HCT116 (cell line): ENCODE data around the gene ATP11B. TPM values are rescaled to one million over a fixed set of nuclear protein-coding genes. Genes with fewer than 3 reads are reported as not detected.

ENCODE experiments used
- ATAC-seq: fragments of 200-7000 bp; cut with Tn5 transposase; 2 replicates; pipeline ENCODE4 v1.9.1; 2020; ENCODE audit warnings: mild to moderate bottlenecking, moderate library complexity
- BruUV-seq: library from RNA; stranded (reverse); fragments of 400-500 nt; replicated peaks from 2 replicates; lab custom pipeline; 2021; lab: Mats Ljungman, UMichigan
- CTCF ChIA-PET: fragments of 300-600 bp; sonication (Branson Sonifier 250); formaldehyde crosslinking; loops from one replicate; lab custom pipeline; 2021; ENCODE audit warnings: antibody characterized with exemption; lab: Charles Lee
- POLR2A ChIA-PET: fragments of 300-600, 350-600 bp; sonication (Branson Sonifier 250); formaldehyde crosslinking; loops from one replicate; lab custom pipeline; 2021; ENCODE audit warnings: antibody characterized with exemption; lab: Charles Lee
- RAD21 ChIA-PET, 2 experiments: fragments of 300-600 bp; sonication (Branson Sonifier 250); formaldehyde crosslinking; loops; one replicate each; lab custom pipeline; 2023; ENCODE audit warnings: low total read pairs in 2 of 2; ENCODE audit not compliant: uncharacterized antibody in 2 of 2, unreplicated experiment in 2 of 2, low non-redundant PET in 1 of 2; lab: Charles Lee
- DNase-seq: peaks from one replicate; pipeline ENCODE4 v3.0.0-alpha.2; 2010; ENCODE audit warnings: low read depth, low spot score
- H2AFZ ChIP-seq: fragments of 200-600 bp; shearing (Covaris generic), sonication (generic); 2 replicates; pipeline ENCODE4 v1.6.1; 2017; ENCODE audit warnings: low read depth, mixed run types, mixed read lengths, antibody characterized with exemption, low read length; ENCODE audit not compliant: poor library complexity, severe bottlenecking
- H3K27ac ChIP-seq: 2 replicates; pipeline ENCODE4 v1.5.1; 2012; ENCODE audit warnings: low read depth, low read length
- H3K27me3 ChIP-seq: fragments of 200-600 bp; sonication (generic); 2 replicates; pipeline ENCODE4 v1.6.1; 2016; ENCODE audit warnings: mixed run types, low read length, mixed read lengths; ENCODE audit not compliant: insufficient read depth
- H3K36me3 ChIP-seq, 2 experiments: fragments of 200-500 bp in 1 of 2; fragments of 200-600 bp in 1 of 2; sonication (Bioruptor generic) in 1 of 2; sonication (generic) in 1 of 2; 2 replicates each; pipeline versions ENCODE4 v1.5.1 to v1.6.1; 2014 to 2016; ENCODE audit warnings: low read length in 2 of 2, inconsistent platforms in 1 of 2, mixed read lengths in 1 of 2, mixed run types in 1 of 2; ENCODE audit not compliant: insufficient read depth in 2 of 2, control insufficient read depth in 1 of 2
- H3K4me1 ChIP-seq, 2 experiments: fragments of 200-600 bp in 1 of 2; sonication (generic) in 1 of 2; 2 replicates each; pipeline versions ENCODE4 v1.5.1 to v1.6.1; 2012 to 2017; ENCODE audit warnings: low read length in 2 of 2, inconsistent platforms in 1 of 2, mild to moderate bottlenecking in 1 of 2, mixed read lengths in 1 of 2, mixed run types in 1 of 2, moderate library complexity in 1 of 2; ENCODE audit not compliant: insufficient read depth in 2 of 2, control insufficient read depth in 1 of 2
- H3K4me2 ChIP-seq: fragments of 200-600 bp; sonication (generic); 2 replicates; pipeline ENCODE4 v1.6.1; 2017; ENCODE audit warnings: mixed run types, low read length, mixed read lengths
- H3K4me3 ChIP-seq, 2 experiments: fragments of 200-600 bp in 1 of 2; sonication (generic) in 1 of 2; replicated peaks in 1 of 2; 2 replicates each; pipeline ENCODE4 v1.5.1; 2011 to 2016; ENCODE audit warnings: low read length in 2 of 2, control low read depth in 1 of 2, low read depth in 1 of 2, mild to moderate bottlenecking in 1 of 2, mixed read lengths in 1 of 2, mixed run types in 1 of 2
- H3K79me2 ChIP-seq: fragments of 200-600 bp; sonication (generic); 2 replicates; pipeline ENCODE4 v1.6.1; 2017; ENCODE audit warnings: mild to moderate bottlenecking, mixed run types, low read length, moderate library complexity, mixed read lengths; ENCODE audit not compliant: insufficient read depth
- H3K9ac ChIP-seq: fragments of 200-600 bp; sonication (generic); 2 replicates; pipeline ENCODE4 v1.6.1; 2016; ENCODE audit warnings: low read length, mixed read lengths
- H3K9me2 ChIP-seq: fragments of 200-600 bp; sonication (generic), shearing (Covaris generic); 2 replicates; pipeline ENCODE4 v1.6.1; 2017; ENCODE audit warnings: mixed run types, mild to moderate bottlenecking, moderate library complexity; ENCODE audit not compliant: insufficient read depth
- H3K9me3 ChIP-seq, 2 experiments: fragments of 200-500 bp in 1 of 2; fragments of 200-600 bp in 1 of 2; sonication (Bioruptor generic) in 1 of 2; sonication (generic) in 1 of 2; 2 replicates each; pipeline ENCODE4 v1.6.1; 2014 to 2017; ENCODE audit warnings: low read length in 2 of 2, mixed read lengths in 2 of 2, inconsistent platforms in 1 of 2, low read depth in 1 of 2, mild to moderate bottlenecking in 1 of 2, mixed run types in 1 of 2, moderate library complexity in 1 of 2; ENCODE audit not compliant: control insufficient read depth in 1 of 2, insufficient read depth in 1 of 2
- H4K20me1 ChIP-seq: fragments of 200-600 bp; sonication (generic), shearing (Covaris generic); 2 replicates; pipeline ENCODE4 v1.6.1; 2017; ENCODE audit warnings: mixed run types, mild to moderate bottlenecking, moderate library complexity; ENCODE audit not compliant: insufficient read depth
- CBX3 ChIP-seq: IDR thresholded peaks from 2 replicates; pipeline ENCODE4 v1.6.1; 2012; ENCODE audit warnings: low read depth
- ELF1 ChIP-seq: IDR thresholded peaks from 2 replicates; pipeline ENCODE4 v1.6.1; 2012; ENCODE audit warnings: low read depth, borderline replicate concordance
- EZH2 ChIP-seq: fragments of 200-600 bp; sonication (generic); IDR thresholded peaks from 2 replicates; pipeline ENCODE4 v1.6.1; 2017; ENCODE audit warnings: antibody characterized with exemption, mixed run types
- EZH2phosphoT487 ChIP-seq: fragments of 200-600 bp; IDR thresholded peaks from 2 replicates; pipeline ENCODE4 v1.6.1; 2018; ENCODE audit warnings: antibody characterized with exemption, borderline replicate concordance
- FOSL1 ChIP-seq: IDR thresholded peaks from 2 replicates; pipeline ENCODE4 v1.6.1; 2012; ENCODE audit warnings: low read depth
- MAX ChIP-seq: IDR thresholded peaks from 2 replicates; pipeline ENCODE4 v1.6.1; 2012
- POLR2A ChIP-seq: IDR thresholded peaks from 2 replicates; pipeline ENCODE4 v1.7.0; 2011; ENCODE audit warnings: borderline replicate concordance; ENCODE audit not compliant: insufficient read depth, insufficient read length; ENCODE audit errors: extremely low read depth
- POLR2AphosphoS5 ChIP-seq: IDR thresholded peaks from 2 replicates; pipeline ENCODE4 v1.6.1; 2011; ENCODE audit warnings: mild to moderate bottlenecking, low read depth, low read length, moderate library complexity
- RAD21 ChIP-seq: IDR thresholded peaks from 2 replicates; pipeline ENCODE4 v1.6.1; 2012; ENCODE audit warnings: low read depth, mild to moderate bottlenecking
- SIN3A ChIP-seq: IDR thresholded peaks from 2 replicates; pipeline ENCODE4 v1.6.1; 2012; ENCODE audit warnings: low read depth
- YY1 ChIP-seq: IDR thresholded peaks from 2 replicates; pipeline ENCODE4 v1.6.1; 2011; ENCODE audit warnings: low read length, low read depth, moderate library complexity, mild to moderate bottlenecking; ENCODE audit not compliant: insufficient replicate concordance; ENCODE audit errors: extremely low read depth
- ZBTB33 ChIP-seq: IDR thresholded peaks from 2 replicates; pipeline ENCODE4 v1.6.1; 2011; ENCODE audit warnings: mild to moderate bottlenecking, low read length, moderate library complexity; ENCODE audit not compliant: insufficient replicate concordance; ENCODE audit errors: extremely low read depth
- ZFX ChIP-seq: fragments of 450-650 bp; IDR thresholded peaks from 2 replicates; pipeline ENCODE4 v1.6.1; 2017
- ZNF274 ChIP-seq: fragments of 200-500 bp; sonication (Bioruptor generic); IDR thresholded peaks from 2 replicates; pipeline ENCODE4 v1.6.1; 2014; ENCODE audit warnings: mild to moderate bottlenecking, low read depth, low read length, inconsistent platforms
- intact Hi-C: fragments of 100-400 bp; cut with micrococcal nuclease; formaldehyde crosslinking; loops from 2 replicates; pipeline ENCODE4 v1.10.0; 2022
- total RNA-seq: library from RNA; stranded (reverse); gene quantifications from one replicate; pipeline ENCODE4 v1.2.1, GENCODE V29; 2021; ENCODE audit not compliant: unreplicated experiment

Gene ATP11B
- total RNA-seq, 1 experiment from 2014 or later: 53.0 TPM

DNA sequence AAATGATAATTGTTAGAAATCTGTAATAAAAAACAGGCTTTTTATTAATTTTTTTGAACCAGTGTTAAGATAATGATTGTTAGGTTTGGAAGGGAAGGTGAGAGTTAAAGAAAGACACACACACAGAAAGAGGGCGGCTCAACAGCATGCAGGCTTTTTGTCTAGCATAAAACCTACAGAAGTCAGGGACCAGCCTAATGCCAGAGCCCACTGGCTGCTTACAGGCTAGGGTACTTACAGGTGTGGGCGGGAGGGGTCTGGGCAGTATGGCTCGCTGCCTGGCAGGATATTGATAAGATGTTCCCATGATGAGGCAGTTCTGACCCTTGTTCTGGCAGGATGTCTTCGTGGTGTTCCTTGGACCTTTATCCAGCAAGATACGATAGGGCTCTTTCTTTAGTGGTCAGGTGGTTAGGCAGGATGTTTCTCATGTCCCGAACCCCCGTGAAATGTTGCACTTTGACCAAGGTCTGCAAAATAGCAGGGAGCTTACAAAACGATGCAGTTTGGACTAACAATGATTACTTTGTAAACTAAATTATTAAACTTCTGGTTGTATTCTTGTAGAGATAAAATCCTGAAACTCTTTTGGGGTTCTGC, 102.3 kb downstream of the ATP11B start:
- Histone ChIP-seq H3K27ac (no peak overlapping the region), H3K4me2 (no peak overlapping the region), H3K4me3 (no peak overlapping the region), H4K20me1 (no peaks in the 10 kb centered on the region), H3K4me1 (no peaks in the 10 kb centered on the region), H3K79me2 (no peaks in the 10 kb centered on the region), H3K9ac (no peak overlapping the region), H3K27me3 (no peaks in the 10 kb centered on the region), H3K9me2 (no peaks in the 10 kb centered on the region), H3K9me3 (no peaks in the 10 kb centered on the region), H2AFZ (no peak overlapping the region), H3K36me3 (0 out of 4 replicates have a peak, but pooled peaks cover 0 to 4% of the 10 kb centered on the region in 2 experiments)
- no TSS peak for BruUV-seq
- CTCF ChIA-PET: no interaction called here
- TF ChIP-seq YY1: no peak
- TF ChIP-seq MAX: no peak
- TF ChIP-seq FOSL1: no peak
- TF ChIP-seq RAD21: no peak
- no peak for TF ChIP-seq ZBTB33
- no peak for TF ChIP-seq EZH2phosphoT487
- TF ChIP-seq ZNF274: no peak
- TF ChIP-seq CBX3: no peak
- no peak for TF ChIP-seq ELF1
- no peak for TF ChIP-seq EZH2
- TF ChIP-seq ZFX: no peak
- TF ChIP-seq POLR2AphosphoS5: no peak
- TF ChIP-seq SIN3A: no peak
- TF ChIP-seq POLR2A: no peak
- DNase-seq (no peak), ATAC-seq (no peak)
- intact Hi-C loops: no loop called here
- POLR2A ChIA-PET: no interaction called here
- RAD21 ChIA-PET: no interaction called here
